Neural progenitor cell (in vitro differentiated cells): ENCODE measurements around the gene SNAP25. TPM values are rescaled to one million over a fixed set of nuclear protein-coding genes. Genes with fewer than 3 reads are reported as not detected.

Experiments used
- DNase-seq: peaks from one replicate; pipeline ENCODE4 v3.0.0-alpha.2; 2016; ENCODE audit warnings: low spot score
- H2AFZ ChIP-seq: fragments of 200-600 bp; sonication (generic); replicated peaks from 2 replicates; pipeline ENCODE4 v1.6.1; 2016; ENCODE audit warnings: antibody characterized with exemption
- H3F3A ChIP-seq: fragments of 200-600 bp; sonication (generic); 2 replicates; pipeline ENCODE4 v1.6.1; 2016; ENCODE audit warnings: antibody characterized with exemption, low read depth
- H3K27ac ChIP-seq: fragments of 200-600 bp; sonication (generic); 2 replicates; pipeline ENCODE4 v1.5.1; 2016; ENCODE audit warnings: mild to moderate bottlenecking
- H3K27me3 ChIP-seq: fragments of 200-600 bp; sonication (generic); 2 replicates; pipeline ENCODE4 v1.6.1; 2016; ENCODE audit warnings: mild to moderate bottlenecking, moderate library complexity
- H3K36me3 ChIP-seq: fragments of 200-600 bp; sonication (generic); 2 replicates; pipeline ENCODE4 v1.5.1; 2016
- H3K4me1 ChIP-seq: fragments of 200-600 bp; sonication (generic); 2 replicates; pipeline ENCODE4 v1.6.1; 2016; ENCODE audit warnings: mixed run types
- H3K4me2 ChIP-seq: fragments of 200-600 bp; sonication (generic); 2 replicates; pipeline ENCODE4 v1.6.1; 2016
- H3K4me3 ChIP-seq: fragments of 200-600 bp; sonication (generic); 2 replicates; pipeline ENCODE4 v1.5.1; 2016
- H3K79me2 ChIP-seq: fragments of 200-600 bp; sonication (generic); 2 replicates; pipeline ENCODE4 v1.6.1; 2016; ENCODE audit warnings: low read depth
- H3K9ac ChIP-seq: fragments of 200-600 bp; sonication (generic); 2 replicates; pipeline ENCODE4 v1.6.1; 2016
- H3K9me3 ChIP-seq: fragments of 200-600 bp; sonication (generic); 2 replicates; pipeline ENCODE4 v1.5.1; 2016; ENCODE audit warnings: low read depth
- H4K20me1 ChIP-seq: fragments of 200-600 bp; sonication (generic); 2 replicates; pipeline ENCODE4 v1.6.1; 2016; ENCODE audit warnings: low read depth
- H3K27ac Mint-ChIP-seq: 3 replicates; pipeline ENCODE4 v1.8.0; 2021; ENCODE audit warnings: mixed read lengths
- H3K27me3 Mint-ChIP-seq: 2 replicates; pipeline ENCODE4 v1.8.0; 2022; ENCODE audit warnings: low read depth, mild to moderate bottlenecking, inconsistent platforms, moderate library complexity, mixed read lengths; ENCODE audit not compliant: insufficient read depth
- H3K36me3 Mint-ChIP-seq: 3 replicates; pipeline ENCODE4 v1.8.0; 2021; ENCODE audit warnings: mixed read lengths
- H3K4me1 Mint-ChIP-seq: 3 replicates; pipeline ENCODE4 v1.8.0; 2021; ENCODE audit warnings: mixed read lengths
- H3K4me3 Mint-ChIP-seq: 3 replicates; pipeline ENCODE4 v1.8.0; 2021; ENCODE audit warnings: mild to moderate bottlenecking, moderate library complexity, mixed read lengths
- H3K9me3 Mint-ChIP-seq: 3 replicates; pipeline ENCODE4 v1.8.0; 2020; ENCODE audit warnings: mixed read lengths
- CTCF ChIP-seq: fragments of 200-600 bp; sonication (generic); IDR thresholded peaks from 2 replicates; pipeline ENCODE4 v1.5.1; 2017; ENCODE audit warnings: antibody characterized with exemption, mild to moderate bottlenecking
- EZH2 ChIP-seq: fragments of 200-600 bp; sonication (generic); IDR thresholded peaks from 2 replicates; pipeline ENCODE4 v1.6.1; 2017; ENCODE audit warnings: antibody characterized with exemption, mild to moderate bottlenecking, moderate library complexity
- EZH2phosphoT487 ChIP-seq: fragments of 200-600 bp; sonication (generic); IDR thresholded peaks from 2 replicates; pipeline ENCODE4 v1.6.1; 2017; ENCODE audit warnings: antibody characterized with exemption
- total RNA-seq: library from RNA; depleted of rRNA; stranded (reverse); fragments of >200 nt; gene quantifications from 2 replicates; pipeline ENCODE4 v1.2.3, GENCODE V29; 2015; ENCODE audit warnings: low replicate concordance

The SNAP25 gene
- total RNA-seq, 1 donor from 2014 or later = not detected

- Histone ChIP-seq H3K4me1 (no peaks in the 10 kb centered on the region), H3K36me3 (no peaks in the 10 kb centered on the region), H3K27me3 (no peaks in the 10 kb centered on the region), H3K9me3 (no peaks in the 10 kb centered on the region), H3K4me3 (no peak overlapping the region), H3K9ac (no peak overlapping the region), H3K27ac (no peak overlapping the region), H4K20me1 (no peaks in the 10 kb centered on the region), H3K4me2 (no peak overlapping the region), H2AFZ (peak overlapping the region; percentile 59), H3F3A (no peaks in the 10 kb centered on the region), H3K79me2 (no peaks in the 10 kb centered on the region)
- Mint-ChIP-seq H3K9me3 (no peaks in the 10 kb centered on the region), H3K4me1 (no peaks in the 10 kb centered on the region), H3K4me3 (no peak overlapping the region), H3K27ac (no peak overlapping the region), H3K27me3 (no peaks in the 10 kb centered on the region), H3K36me3 (no peaks in the 10 kb centered on the region)
- TF ChIP-seq EZH2 (no peak), CTCF (peak; percentile 71), EZH2phosphoT487 (no peak)
- DNase-seq = peak; percentile 53
Observed at GRCh38 chr20:10179574-10180298, 38.9 kb upstream of the SNAP25 start.

DNA sequence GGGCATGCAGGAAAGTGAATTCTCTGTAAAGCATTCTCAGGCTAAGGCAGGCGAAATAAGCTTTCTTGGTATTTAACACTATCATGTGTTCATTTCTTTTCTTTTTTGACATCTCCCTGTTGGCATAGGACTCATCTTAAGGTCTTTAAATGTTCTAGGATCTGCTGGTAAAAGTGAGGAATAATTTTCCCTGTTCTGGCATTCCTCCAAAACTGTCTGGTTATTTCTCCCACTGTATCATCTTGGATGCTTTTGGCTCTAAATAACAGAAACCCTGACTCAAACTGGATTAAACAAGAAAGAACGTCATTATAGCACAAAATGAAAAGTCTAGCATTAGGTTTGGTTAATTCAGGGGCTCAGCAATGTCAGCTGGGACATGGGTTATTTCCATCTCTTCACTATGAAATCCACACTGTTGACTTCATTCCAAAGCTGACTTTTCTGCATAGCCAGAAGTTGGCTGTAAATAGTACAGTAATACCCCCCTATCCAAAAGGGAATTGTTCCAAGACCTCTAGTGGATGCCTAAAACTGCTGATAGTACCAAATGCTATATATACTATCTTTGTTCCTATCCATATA is 37.9 kb upstream of the SNAP25 start:
- H3K4me1 ChIP-seq = no peaks in the 10 kb centered on the region
- H3K79me2 ChIP-seq = no peaks in the 10 kb centered on the region
- DNase-seq = no peak
- no peaks in the 10 kb centered on the region for H4K20me1 ChIP-seq
- H3F3A ChIP-seq = no peaks in the 10 kb centered on the region
- H3K4me2 ChIP-seq = no peak overlapping the region
- no peaks in the 10 kb centered on the region for H3K36me3 ChIP-seq
- Mint-ChIP-seq H3K9me3 (no peaks in the 10 kb centered on the region), H3K36me3 (no peaks in the 10 kb centered on the region), H3K4me1 (no peaks in the 10 kb centered on the region), H3K4me3 (no peak overlapping the region), H3K27ac (no peak overlapping the region), H3K27me3 (no peaks in the 10 kb centered on the region)
- no peak overlapping the region for H2AFZ ChIP-seq
- no peaks in the 10 kb centered on the region for H3K9me3 ChIP-seq
- H3K27me3 ChIP-seq = no peaks in the 10 kb centered on the region
- no peak overlapping the region for H3K4me3 ChIP-seq
- H3K9ac ChIP-seq = no peak overlapping the region
- TF ChIP-seq EZH2 (no peak), CTCF (no peak), EZH2phosphoT487 (no peak)
- H3K27ac ChIP-seq = no peak overlapping the region

- TF ChIP-seq EZH2 (no peak), EZH2phosphoT487 (no peak), CTCF (no peak)
- Mint-ChIP-seq H3K27ac (no peak overlapping the region), H3K9me3 (no peaks in the 10 kb centered on the region), H3K4me1 (no peaks in the 10 kb centered on the region), H3K4me3 (no peak overlapping the region), H3K27me3 (no peaks in the 10 kb centered on the region), H3K36me3 (no peaks in the 10 kb centered on the region)
- H3F3A ChIP-seq = no peaks in the 10 kb centered on the region
- no peak overlapping the region for H2AFZ ChIP-seq
- H3K27ac ChIP-seq = no peak overlapping the region
- H3K27me3 ChIP-seq = no peaks in the 10 kb centered on the region
- no peaks in the 10 kb centered on the region for H4K20me1 ChIP-seq
- no peaks in the 10 kb centered on the region for H3K4me1 ChIP-seq
- no peaks in the 10 kb centered on the region for H3K9me3 ChIP-seq
- DNase-seq = no peak
- no peaks in the 10 kb centered on the region for H3K79me2 ChIP-seq
- no peak overlapping the region for H3K9ac ChIP-seq
- no peak overlapping the region for H3K4me3 ChIP-seq
- H3K36me3 ChIP-seq = no peaks in the 10 kb centered on the region
- H3K4me2 ChIP-seq = no peak overlapping the region
Observed at GRCh38 chr20:10185741-10186558, 32.7 kb upstream of the SNAP25 start.
